Neuronal stem cell (in vitro differentiated cells): Measurements from ENCODE around the gene HHIPL2.
"Not testable (repeated sequence)": the region's sequence is repeated elsewhere in the genome, so short reads cannot be mapped to it uniquely, and the experiment has no call there.

ENCODE experiments used
- DNase-seq: peaks from one replicate; pipeline ENCODE4 v3.0.0-alpha.2; 2013; ENCODE audit warnings: low spot score
- H2AFZ ChIP-seq: one replicate; pipeline ENCODE4 v1.6.1; 2013; ENCODE audit warnings: mild to moderate bottlenecking, low read length, inconsistent platforms
- H2AK5ac ChIP-seq: 2 replicates; pipeline ENCODE4 v1.6.1; 2013; ENCODE audit warnings: low read depth, mild to moderate bottlenecking, inconsistent platforms, low read length, moderate library complexity, mixed read lengths
- H2BK120ac ChIP-seq: 2 replicates; pipeline ENCODE4 v1.6.1; 2013; ENCODE audit warnings: low read depth, mild to moderate bottlenecking, inconsistent platforms, low read length, moderate library complexity, mixed read lengths
- H2BK12ac ChIP-seq: one replicate; pipeline ENCODE4 v1.6.1; 2013; ENCODE audit warnings: low read length, inconsistent platforms
- H2BK15ac ChIP-seq: 2 replicates; pipeline ENCODE4 v1.6.1; 2013; ENCODE audit warnings: mild to moderate bottlenecking, low read length, inconsistent platforms, mixed read lengths
- H2BK5ac ChIP-seq: one replicate; pipeline ENCODE4 v1.6.1; 2013; ENCODE audit warnings: inconsistent platforms, mild to moderate bottlenecking, low read length, moderate library complexity
- H3K14ac ChIP-seq: one replicate; pipeline ENCODE4 v1.6.1; 2013; ENCODE audit warnings: low read length, inconsistent platforms
- H3K18ac ChIP-seq: 2 replicates; pipeline ENCODE4 v1.6.1; 2013; ENCODE audit warnings: low read length, inconsistent platforms
- H3K23ac ChIP-seq: 2 replicates; pipeline ENCODE4 v1.6.1; 2013; ENCODE audit warnings: low read depth, mild to moderate bottlenecking, mixed read lengths, low read length, inconsistent platforms; ENCODE audit not compliant: poor library complexity
- H3K27ac ChIP-seq: replicated peaks from 3 replicates; pipeline ENCODE4 v1.5.1; 2013; ENCODE audit warnings: low read length, inconsistent platforms
- H3K27me3 ChIP-seq, 3 experiments: 2 replicates each; pipeline ENCODE4 v1.6.1; 2013; ENCODE audit warnings: low read length in 3 of 3, mild to moderate bottlenecking in 2 of 3, inconsistent platforms in 1 of 3, low read depth in 1 of 3, mixed read lengths in 1 of 3, moderate library complexity in 1 of 3; ENCODE audit not compliant: control insufficient read depth in 3 of 3, insufficient read depth in 3 of 3
- H3K36me3 ChIP-seq, 2 donors: replicated peaks in 1 of 2; 2 replicates each; pipeline ENCODE4 v1.6.1; 2013; ENCODE audit warnings: low read length in 2 of 2; ENCODE audit not compliant: control insufficient read depth in 2 of 2, insufficient read depth in 2 of 2
- H3K4ac ChIP-seq: 2 replicates; pipeline ENCODE4 v1.6.1; 2013; ENCODE audit warnings: inconsistent platforms, mild to moderate bottlenecking, low read length, moderate library complexity
- H3K4me1 ChIP-seq, 2 donors: 1 replicate in 1 of 2; 2 replicates in 1 of 2; pipeline ENCODE4 v1.6.1; 2013; ENCODE audit warnings: low read length in 2 of 2, low read depth in 1 of 2; ENCODE audit not compliant: control insufficient read depth in 2 of 2, insufficient read depth in 1 of 2
- H3K4me2 ChIP-seq: one replicate; pipeline ENCODE4 v1.6.1; 2013; ENCODE audit warnings: mild to moderate bottlenecking, low read length, inconsistent platforms; ENCODE audit not compliant: insufficient read depth, poor library complexity, severe bottlenecking
- H3K4me3 ChIP-seq, 2 donors: 2 replicates each; pipeline ENCODE4 v1.5.1; 2013; ENCODE audit warnings: low read length in 2 of 2, mild to moderate bottlenecking in 2 of 2, inconsistent platforms in 1 of 2, moderate library complexity in 1 of 2
- H3K79me1 ChIP-seq: one replicate; pipeline ENCODE4 v1.6.1; 2013; ENCODE audit warnings: low read depth, mild to moderate bottlenecking, inconsistent platforms, low read length, moderate library complexity
- H3K9ac ChIP-seq: one replicate; pipeline ENCODE4 v1.6.1; 2013; ENCODE audit warnings: mild to moderate bottlenecking, low read depth, low read length, inconsistent platforms; ENCODE audit not compliant: poor library complexity
- H3K9me3 ChIP-seq, 2 donors: replicated peaks in 1 of 2; 2 replicates each; pipeline versions ENCODE3 to v1.6.1; 2013; ENCODE audit warnings: low read length in 2 of 2, mild to moderate bottlenecking in 2 of 2, inconsistent platforms in 1 of 2, low read depth in 1 of 2, mixed read lengths in 1 of 2, moderate library complexity in 1 of 2; ENCODE audit not compliant: control insufficient read depth in 2 of 2, insufficient read depth in 1 of 2
- H4K8ac ChIP-seq: one replicate; pipeline ENCODE4 v1.6.1; 2013; ENCODE audit warnings: low read depth, mild to moderate bottlenecking, inconsistent platforms, low read length, moderate library complexity
- H4K91ac ChIP-seq: one replicate; pipeline ENCODE4 v1.6.1; 2013; ENCODE audit warnings: low read length, low read depth, mild to moderate bottlenecking, inconsistent platforms; ENCODE audit not compliant: poor library complexity
- WGBS, 2 donors: extraction: QIAGEN DNeasy Blood & Tissue Kit; methylation state at CpG; one replicate each; pipeline ENCODE4 v1.1.7; 2013; ENCODE audit warnings: missing lambda C conversion rate in 2 of 2, mixed read lengths in 1 of 2; ENCODE audit not compliant: insufficient read length in 2 of 2, insufficient replicate concordance in 1 of 2; ENCODE audit errors: extremely low coverage in 2 of 2; 5-methylcytosine and 5-hydroxymethylcytosine counted together

Gene HHIPL2

GRCh38 chr1:222523852-222524251 lies 24.1 kb downstream of the HHIPL2 start:
- WGBS, 2 donors: no CpG with 5 or more reads among the region's 3 CpGs
- H3K18ac ChIP-seq: no peak overlapping the region
- no peak for DNase-seq

DNA sequence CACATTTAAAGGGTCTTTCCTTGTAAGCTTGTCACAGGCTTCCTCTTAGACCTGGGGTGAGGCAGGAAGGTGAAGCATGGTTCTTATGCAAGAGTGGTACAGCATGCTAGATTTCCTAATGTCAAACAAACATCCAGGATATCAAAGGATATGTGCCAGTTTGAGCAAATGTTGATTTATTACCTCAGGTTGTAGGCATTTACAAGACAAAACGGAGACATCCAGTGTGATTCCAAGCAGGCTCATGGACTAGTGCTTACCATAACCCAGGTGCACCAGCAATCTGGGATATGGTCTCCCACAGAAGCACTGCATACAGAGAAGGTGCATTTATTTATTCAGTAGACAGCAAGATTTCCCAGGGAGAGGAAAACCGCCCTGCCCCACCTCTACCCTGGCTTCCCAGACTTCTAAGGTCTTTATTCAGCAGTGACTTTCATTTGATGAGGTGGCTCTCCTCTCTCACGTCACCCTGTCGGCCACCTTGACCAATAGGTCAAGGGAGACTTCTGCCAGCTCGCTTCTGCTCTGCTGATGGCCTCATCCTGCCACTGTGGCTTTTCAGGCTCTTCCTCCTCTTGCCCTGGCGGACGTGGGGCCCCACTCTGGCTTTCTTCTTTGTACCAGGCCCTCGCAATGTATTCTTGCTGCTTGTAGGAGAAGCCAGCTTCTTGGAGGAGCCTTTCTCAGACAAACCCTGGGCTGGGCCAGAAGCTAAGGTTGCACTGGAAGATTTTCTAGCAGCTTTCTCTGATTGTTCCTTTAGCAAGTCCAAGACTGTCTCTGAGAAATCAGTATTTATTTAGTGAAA lies 25.6 kb downstream of the HHIPL2 start:
- no peaks in the 10 kb centered on the region for H3K36me3 ChIP-seq

More at GRCh38 chr1:222523852-222524251, 24.1 kb downstream of the HHIPL2 start:
- H3K4me3 ChIP-seq: no peak overlapping the region
- H3K4ac ChIP-seq: no peak overlapping the region
- no peak overlapping the region for H2BK12ac ChIP-seq
- no peak overlapping the region for H2BK15ac ChIP-seq
- H3K27me3 ChIP-seq: no peaks in the 10 kb centered on the region
- no peak overlapping the region for H3K4me2 ChIP-seq
- H3K9ac ChIP-seq: no peak overlapping the region
- H2BK120ac ChIP-seq: no peak overlapping the region
- no peaks in the 10 kb centered on the region for H3K4me1 ChIP-seq
- H4K8ac ChIP-seq: no peak overlapping the region
- H3K27ac ChIP-seq: no peak overlapping the region
- no peak overlapping the region for H2AFZ ChIP-seq
- no peaks in the 10 kb centered on the region for H3K9me3 ChIP-seq
- H3K79me1 ChIP-seq: no peaks in the 10 kb centered on the region
- H4K91ac ChIP-seq: no peak overlapping the region
- H3K23ac ChIP-seq: no peak overlapping the region
- no peak overlapping the region for H3K14ac ChIP-seq
- no peaks in the 10 kb centered on the region for H3K36me3 ChIP-seq
- no peak overlapping the region for H2AK5ac ChIP-seq
- no peak overlapping the region for H2BK5ac ChIP-seq

DNA sequence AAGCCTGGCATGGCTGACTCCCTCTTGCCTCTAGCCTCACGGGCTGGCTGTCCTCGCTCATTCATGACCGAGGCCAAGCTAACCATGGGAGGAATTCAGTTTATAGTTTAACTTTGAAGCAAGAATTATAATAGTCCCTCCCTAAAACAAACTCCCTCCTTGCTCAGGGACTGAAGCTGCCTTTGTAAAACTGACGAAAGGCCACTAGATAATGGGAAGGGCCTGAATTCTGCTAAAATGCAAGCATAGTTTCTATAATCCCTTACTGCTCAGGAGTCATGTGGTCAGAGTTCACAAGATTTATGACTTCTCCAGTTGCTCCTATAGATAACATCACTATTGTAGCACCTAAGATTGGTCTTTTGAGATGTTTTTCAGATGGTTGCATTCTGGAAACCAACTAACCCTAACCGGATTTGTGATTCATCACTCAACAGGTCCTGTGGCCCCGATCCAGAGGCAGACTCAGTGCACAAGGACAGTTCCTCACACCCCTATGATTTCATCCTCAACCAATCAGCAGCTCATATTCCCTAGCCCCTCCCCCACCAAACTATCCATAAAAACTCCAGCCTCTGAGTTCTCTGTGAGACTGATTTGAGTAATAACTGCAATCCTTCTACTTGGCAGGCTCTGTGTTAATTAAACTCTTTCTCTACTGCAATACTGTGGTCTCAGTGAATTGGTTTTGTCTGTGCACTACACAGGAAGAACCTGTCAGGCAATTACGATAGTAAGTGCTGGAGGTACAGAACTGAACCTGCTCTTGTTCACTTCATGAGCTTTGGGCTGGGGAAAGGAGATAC lies 26.4 kb downstream of the HHIPL2 start:
- WGBS, 2 donors: no CpG with 5 or more reads among the region's 7 CpGs

More for the DNA sequence above, 25.6 kb downstream of the HHIPL2 start:
- Histone ChIP-seq H3K23ac (no peak overlapping the region), H2BK5ac (no peak overlapping the region), H3K27me3 (no peaks in the 10 kb centered on the region), H3K4ac (no peak overlapping the region), H3K4me2 (no peak overlapping the region), H3K14ac (no peak overlapping the region), H2AK5ac (no peak overlapping the region), H3K79me1 (no peaks in the 10 kb centered on the region), H3K4me3 (no peak overlapping the region), H4K91ac (no peak overlapping the region), H3K9me3 (no peaks in the 10 kb centered on the region), H3K4me1 (no peaks in the 10 kb centered on the region), H3K18ac (no peak overlapping the region), H2BK12ac (no peak overlapping the region), H3K9ac (no peak overlapping the region), H4K8ac (no peak overlapping the region), H2AFZ (no peak overlapping the region), H2BK15ac (no peak overlapping the region), H2BK120ac (no peak overlapping the region), H3K27ac (no peak overlapping the region)
- WGBS, 2 donors: no CpG with 5 or more reads among the region's 8 CpGs
- DNase-seq: no peak

GRCh38 chr1:222489496-222489895 lies 58.4 kb downstream of the HHIPL2 start:
- not testable (repeated sequence) for H3K79me1 ChIP-seq, H3K23ac ChIP-seq, H2BK5ac ChIP-seq, H3K4me3 ChIP-seq, H3K9ac ChIP-seq, H4K8ac ChIP-seq, H2BK120ac ChIP-seq, H4K91ac ChIP-seq, H3K4ac ChIP-seq, DNase-seq, H3K27me3 ChIP-seq, H3K18ac ChIP-seq, H2BK15ac ChIP-seq, H3K4me1 ChIP-seq, H3K27ac ChIP-seq, H2BK12ac ChIP-seq, H3K4me2 ChIP-seq, H2AFZ ChIP-seq, H3K9me3 ChIP-seq, H2AK5ac ChIP-seq, H3K14ac ChIP-seq, H3K36me3 ChIP-seq
- WGBS, 2 donors: no CpG with 5 or more reads among the region's 5 CpGs

More for the DNA sequence above, 26.4 kb downstream of the HHIPL2 start:
- Histone ChIP-seq H3K4me2 (no peak overlapping the region), H3K27ac (no peak overlapping the region), H2BK5ac (no peak overlapping the region), H3K27me3 (no peaks in the 10 kb centered on the region), H4K91ac (no peak overlapping the region), H2BK120ac (no peak overlapping the region), H3K4me3 (no peak overlapping the region), H4K8ac (no peak overlapping the region), H3K9me3 (no peaks in the 10 kb centered on the region), H2BK15ac (no peak overlapping the region), H3K18ac (no peak overlapping the region), H3K36me3 (no peaks in the 10 kb centered on the region), H2BK12ac (no peak overlapping the region), H3K4me1 (no peaks in the 10 kb centered on the region), H3K14ac (no peak overlapping the region), H3K9ac (no peak overlapping the region), H2AK5ac (no peak overlapping the region), H3K4ac (no peak overlapping the region), H3K23ac (no peak overlapping the region), H3K79me1 (no peaks in the 10 kb centered on the region), H2AFZ (no peak overlapping the region)
- no peak for DNase-seq
